Lung (tissue), 12 donors: ENCODE data around the gene ADAMTS3. TPM values are rescaled to one million over a fixed set of nuclear protein-coding genes. Genes with fewer than 3 reads are reported as not detected.

Experiments used
- ATAC-seq: fragments of 200-7000 bp; cut with Tn5 transposase; one replicate; pipeline ENCODE4 v1.9.1; 2020; ENCODE audit warnings: moderate number of reproducible peaks; ENCODE audit not compliant: insufficient read depth, low FRiP score
- DNase-seq, 3 donors: peaks; one replicate each; pipeline ENCODE4 v3.0.0-alpha.2; 2013 to 2017
- H3K27ac ChIP-seq, 2 donors: one replicate each; pipeline ENCODE4 v1.5.1; 2013; ENCODE audit warnings: mild to moderate bottlenecking in 2 of 2, moderate library complexity in 2 of 2, control low read depth in 1 of 2, inconsistent platforms in 1 of 2, low read depth in 1 of 2, low read length in 1 of 2
- H3K27me3 ChIP-seq, 3 donors: one replicate each; pipeline ENCODE4 v1.5.1; 2013; ENCODE audit warnings: low read length in 2 of 3; ENCODE audit not compliant: control insufficient read depth in 3 of 3, insufficient read depth in 3 of 3
- H3K36me3 ChIP-seq, 4 donors: one replicate each; pipeline ENCODE4 v1.5.1; 2013; ENCODE audit warnings: low read length in 4 of 4, mild to moderate bottlenecking in 1 of 4, moderate library complexity in 1 of 4; ENCODE audit not compliant: control insufficient read depth in 4 of 4, insufficient read depth in 4 of 4
- H3K4me1 ChIP-seq, 5 donors: one replicate each; pipeline ENCODE4 v1.5.1; 2013; ENCODE audit warnings: low read length in 5 of 5, mild to moderate bottlenecking in 2 of 5, moderate library complexity in 1 of 5; ENCODE audit not compliant: control insufficient read depth in 5 of 5, insufficient read depth in 5 of 5
- H3K4me3 ChIP-seq: one replicate; pipeline ENCODE4 v1.5.1; 2013; ENCODE audit warnings: mild to moderate bottlenecking, control low read depth, moderate library complexity
- H3K9ac ChIP-seq, 2 donors: one replicate each; pipeline ENCODE4 v1.5.1; 2013; ENCODE audit warnings: low read length in 2 of 2, control low read depth in 1 of 2; ENCODE audit not compliant: insufficient read depth in 1 of 2
- H3K9me3 ChIP-seq, 4 donors: one replicate each; pipeline ENCODE4 v1.5.1; 2013; ENCODE audit warnings: low read length in 3 of 4, mild to moderate bottlenecking in 1 of 4, moderate library complexity in 1 of 4; ENCODE audit not compliant: control insufficient read depth in 4 of 4, insufficient read depth in 3 of 4
- CTCF ChIP-seq: IDR thresholded peaks from 2 replicates; pipeline ENCODE4 v1.5.1; 2012; ENCODE audit warnings: mild to moderate bottlenecking; ENCODE audit errors: control extremely low read depth, extremely low read depth
- WGBS, 2 donors: extraction: QIAGEN DNeasy Blood & Tissue Kit; methylation state at CpG; one replicate each; pipeline ENCODE4 v1.1.7; 2013; 5-methylcytosine and 5-hydroxymethylcytosine counted together
- polyA plus RNA-seq, 2 donors: library from polyadenylated mRNA; stranded (reverse); fragments of 200-250 nt; gene quantifications; one replicate each; pipeline ENCODE4 v1.2.1, GENCODE V29; 2013
- total RNA-seq, 2 donors: library from RNA; depleted of rRNA in 1 of 2; stranded (reverse); fragments of >200 nt in 1 of 2; gene quantifications; one replicate each; pipeline ENCODE4 v1.2.1, GENCODE V29; 2014 to 2021
- donor health status: control.
- donor health status: control.
- donor health status: Bipolar disorder and iron deficiency.
- donor health status: healthy.
- donor health status: DM: yes; HTN: yes; CAD: no.

ADAMTS3 gene
- total and polyA plus RNA-seq, 4 donors: 1.1 to 12.9 (median 2.1) TPM

- WGBS, 2 donors: 94% methylated on average over 2 of the region's 2 CpGs
- peaks cover 0 to 5% (median 0%) of the 10 kb centered on the region in 5 donors for H3K4me1 ChIP-seq
- ATAC-seq: no peak
- no peak for DNase-seq
- no peaks in the 10 kb centered on the region for H3K36me3 ChIP-seq
- H3K27me3 ChIP-seq: no peaks in the 10 kb centered on the region
- H3K9me3 ChIP-seq: no peaks in the 10 kb centered on the region
- H3K9ac ChIP-seq: no peak overlapping the region
- H3K4me3 ChIP-seq: no peak overlapping the region
- no peak overlapping the region for H3K27ac ChIP-seq
- no peak for TF ChIP-seq CTCF
These were observed 190.1 kb downstream of the ADAMTS3 start for GRCh38 chr4:72378901-72379300.

GRCh38 chr4:72377491-72378194 lies 191.4 kb downstream of the ADAMTS3 start:
- TF ChIP-seq CTCF: no peak
- Histone ChIP-seq H3K4me1 (peaks cover 0 to 5% (median 0%) of the 10 kb centered on the region in 5 donors), H3K9ac (no peak overlapping the region), H3K4me3 (no peak overlapping the region), H3K9me3 (no peaks in the 10 kb centered on the region), H3K27ac (no peak overlapping the region), H3K36me3 (no peaks in the 10 kb centered on the region), H3K27me3 (no peaks in the 10 kb centered on the region)
- ATAC-seq: no peak
- DNase-seq: no peak
- WGBS, 2 donors: 83 to 86% methylated on average over 5 of the region's 5 CpGs

- no peaks in the 10 kb centered on the region for H3K27me3 ChIP-seq
- H3K4me1 ChIP-seq: peaks cover 0 to 5% (median 0%) of the 10 kb centered on the region in 5 donors
- H3K36me3 ChIP-seq: no peaks in the 10 kb centered on the region
- H3K9me3 ChIP-seq: no peaks in the 10 kb centered on the region
- no peak overlapping the region for H3K9ac ChIP-seq
- H3K4me3 ChIP-seq: no peak overlapping the region
- ATAC-seq: no peak
- TF ChIP-seq CTCF: no peak
- no peak for DNase-seq
- H3K27ac ChIP-seq: no peak overlapping the region
These were observed 192.1 kb downstream of the ADAMTS3 start for GRCh38 chr4:72376901-72377300.
